ENCODE data around the gene SAPCD1.

The SAPCD1 gene

GRCh38 chr6:31730631-31731086 is 31.8 kb upstream of the SAPCD1 start:
- H3K27me3 ChIP-seq (ENCODE audit: control insufficient read depth, insufficient read depth, low read length) = no peaks in the 10 kb centered on the region
- peaks cover 22% of the 10 kb centered on the region for H3K4me1 ChIP-seq (ENCODE audit: control insufficient read depth, insufficient read depth, low read length)
- no peaks in the 10 kb centered on the region for H3K9me3 ChIP-seq (ENCODE audit: control insufficient read depth, insufficient read depth, low read depth, low read length)
- peak overlapping the region; percentile 98 for H3K4me3 ChIP-seq (ENCODE audit: low read depth, low read length)
- H3K9ac ChIP-seq (ENCODE audit: low read length) = no peak overlapping the region
- H3K36me3 ChIP-seq (ENCODE audit: control insufficient read depth, insufficient read depth, low read length) = peaks cover 58% of the 10 kb centered on the region
- H3K27ac ChIP-seq (ENCODE audit: low read depth, low read length) = no peak overlapping the region

- H3K4me3 ChIP-seq (ENCODE audit: low read depth, low read length) = no peak overlapping the region
- no peaks in the 10 kb centered on the region for H3K9me3 ChIP-seq (ENCODE audit: control insufficient read depth, insufficient read depth, low read depth, low read length)
- H3K4me1 ChIP-seq (ENCODE audit: control insufficient read depth, insufficient read depth, low read length) = peaks cover 27% of the 10 kb centered on the region
- no peaks in the 10 kb centered on the region for H3K27me3 ChIP-seq (ENCODE audit: control insufficient read depth, insufficient read depth, low read length)
- peaks cover 45% of the 10 kb centered on the region for H3K36me3 ChIP-seq (ENCODE audit: control insufficient read depth, insufficient read depth, low read length)
- H3K27ac ChIP-seq (ENCODE audit: low read depth, low read length) = no peak overlapping the region
- H3K9ac ChIP-seq (ENCODE audit: low read length) = no peak overlapping the region
Measured at GRCh38 chr6:31732029-31732428, 30.4 kb upstream of the SAPCD1 start.

- Histone ChIP-seq H3K9ac (ENCODE audit: low read length) (no peak overlapping the region), H3K4me1 (ENCODE audit: control insufficient read depth, insufficient read depth, low read length) (peaks cover 40% of the 10 kb centered on the region), H3K27me3 (ENCODE audit: control insufficient read depth, insufficient read depth, low read length) (no peaks in the 10 kb centered on the region), H3K4me3 (ENCODE audit: low read depth, low read length) (peak overlapping the region; percentile 82; the same call in 1 of the 2 replicates), H3K27ac (ENCODE audit: low read depth, low read length) (peak overlapping the region; percentile 66; the same call in 1 of the 2 replicates), H3K9me3 (ENCODE audit: control insufficient read depth, insufficient read depth, low read depth, low read length) (no peaks in the 10 kb centered on the region), H3K36me3 (ENCODE audit: control insufficient read depth, insufficient read depth, low read length) (peaks cover 36% of the 10 kb centered on the region)
Measured at GRCh38 chr6:31733734-31734133, 28.7 kb upstream of the SAPCD1 start.

- Histone ChIP-seq H3K27me3 (ENCODE audit: control insufficient read depth, insufficient read depth, low read length) (no peaks in the 10 kb centered on the region), H3K4me1 (ENCODE audit: control insufficient read depth, insufficient read depth, low read length) (peaks cover 37% of the 10 kb centered on the region), H3K4me3 (ENCODE audit: low read depth, low read length) (peak overlapping the region; percentile 82), H3K36me3 (ENCODE audit: control insufficient read depth, insufficient read depth, low read length) (peaks cover 36% of the 10 kb centered on the region), H3K9me3 (ENCODE audit: control insufficient read depth, insufficient read depth, low read depth, low read length) (no peaks in the 10 kb centered on the region), H3K27ac (ENCODE audit: low read depth, low read length) (peak overlapping the region; percentile 66; the same call in 1 of the 2 replicates), H3K9ac (ENCODE audit: low read length) (peak overlapping the region; percentile 78)
Measured at GRCh38 chr6:31734247-31734820, 28.1 kb upstream of the SAPCD1 start.

- Histone ChIP-seq H3K4me1 (ENCODE audit: control insufficient read depth, insufficient read depth, low read length) (peaks cover 37% of the 10 kb centered on the region), H3K9ac (ENCODE audit: low read length) (peak overlapping the region; percentile 78), H3K27ac (ENCODE audit: low read depth, low read length) (peak overlapping the region; percentile 61; the same call in 1 of the 2 replicates), H3K36me3 (ENCODE audit: control insufficient read depth, insufficient read depth, low read length) (peaks cover 36% of the 10 kb centered on the region), H3K4me3 (ENCODE audit: low read depth, low read length) (peak overlapping the region; percentile 82), H3K9me3 (ENCODE audit: control insufficient read depth, insufficient read depth, low read depth, low read length) (no peaks in the 10 kb centered on the region), H3K27me3 (ENCODE audit: control insufficient read depth, insufficient read depth, low read length) (no peaks in the 10 kb centered on the region)
Measured at GRCh38 chr6:31734821-31735406, 27.5 kb upstream of the SAPCD1 start.

- Histone ChIP-seq H3K27me3 (ENCODE audit: control insufficient read depth, insufficient read depth, low read length) (no peaks in the 10 kb centered on the region), H3K4me3 (ENCODE audit: low read depth, low read length) (peak within 1 kb of the TSS; percentile 82), H3K9me3 (ENCODE audit: control insufficient read depth, insufficient read depth, low read depth, low read length) (no peaks in the 10 kb centered on the region), H3K9ac (ENCODE audit: low read length) (peak within 1 kb of the TSS; percentile 78), H3K4me1 (ENCODE audit: control insufficient read depth, insufficient read depth, low read length) (peaks cover 40% of the 10 kb centered on the region), H3K36me3 (ENCODE audit: control insufficient read depth, insufficient read depth, low read length) (peaks cover 30% of the 10 kb centered on the region), H3K27ac (ENCODE audit: low read depth, low read length) (peak within 1 kb of the TSS; percentile 60)
Measured at GRCh38 chr6:31736021-31736767, 26.3 kb upstream of the SAPCD1 start, which contains the start of gene CLIC1. Gene CLIC1 (minus strand): TSS chr6:31736530. CDS start chr6:31736300, 230 bp downstream.

- Histone ChIP-seq H3K4me3 (ENCODE audit: low read depth, low read length) (peak overlapping the region; percentile 82), H3K27ac (ENCODE audit: low read depth, low read length) (peak overlapping the region; percentile 60; the same call in 1 of the 2 replicates), H3K27me3 (ENCODE audit: control insufficient read depth, insufficient read depth, low read length) (no peaks in the 10 kb centered on the region), H3K4me1 (ENCODE audit: control insufficient read depth, insufficient read depth, low read length) (peaks cover 40% of the 10 kb centered on the region), H3K36me3 (ENCODE audit: control insufficient read depth, insufficient read depth, low read length) (peaks cover 29% of the 10 kb centered on the region), H3K9ac (ENCODE audit: low read length) (peak overlapping the region; percentile 78), H3K9me3 (ENCODE audit: control insufficient read depth, insufficient read depth, low read depth, low read length) (no peaks in the 10 kb centered on the region)
Measured at GRCh38 chr6:31736768-31737314, 25.6 kb upstream of the SAPCD1 start.

GRCh38 chr6:31737315-31737990 is 25.0 kb upstream of the SAPCD1 start:
- H3K4me3 ChIP-seq (ENCODE audit: low read depth, low read length) = peak overlapping the region; percentile 31; the same call in 1 of the 2 replicates
- no peaks in the 10 kb centered on the region for H3K9me3 ChIP-seq (ENCODE audit: control insufficient read depth, insufficient read depth, low read depth, low read length)
- H3K36me3 ChIP-seq (ENCODE audit: control insufficient read depth, insufficient read depth, low read length) = peaks cover 29% of the 10 kb centered on the region
- no peaks in the 10 kb centered on the region for H3K27me3 ChIP-seq (ENCODE audit: control insufficient read depth, insufficient read depth, low read length)
- peaks cover 40% of the 10 kb centered on the region for H3K4me1 ChIP-seq (ENCODE audit: control insufficient read depth, insufficient read depth, low read length)
- peak overlapping the region; percentile 58 for H3K9ac ChIP-seq (ENCODE audit: low read length)
- peak overlapping the region; percentile 41; the same call in 1 of the 2 replicates for H3K27ac ChIP-seq (ENCODE audit: low read depth, low read length)

- peaks cover 31% of the 10 kb centered on the region for H3K36me3 ChIP-seq (ENCODE audit: control insufficient read depth, insufficient read depth, low read length)
- H3K27ac ChIP-seq (ENCODE audit: low read depth, low read length) = peak overlapping the region; percentile 41; the same call in 1 of the 2 replicates
- peak overlapping the region; percentile 31 for H3K4me3 ChIP-seq (ENCODE audit: low read depth, low read length)
- no peaks in the 10 kb centered on the region for H3K27me3 ChIP-seq (ENCODE audit: control insufficient read depth, insufficient read depth, low read length)
- peaks cover 40% of the 10 kb centered on the region for H3K4me1 ChIP-seq (ENCODE audit: control insufficient read depth, insufficient read depth, low read length)
- H3K9me3 ChIP-seq (ENCODE audit: control insufficient read depth, insufficient read depth, low read depth, low read length) = no peaks in the 10 kb centered on the region
- peak overlapping the region; percentile 58 for H3K9ac ChIP-seq (ENCODE audit: low read length)
Measured at GRCh38 chr6:31737991-31738979, 24.2 kb upstream of the SAPCD1 start.
